B cell (primary cell): Measurements from ENCODE around the gene CHST15.

Experiments
- EZH2 ChIP-seq: IDR thresholded peaks from 2 replicates; pipeline ENCODE4 v1.6.1; 2012; ENCODE audit warnings: borderline replicate concordance, low read depth, mild to moderate bottlenecking, moderate library complexity, low read length; ENCODE audit not compliant: insufficient read depth, poor library complexity, severe bottlenecking
- TF ChIP-seq, protein P1 (sequence below): fragments of 200-600 bp; IDR thresholded peaks from one replicate; pipeline ENCODE4 v1.8.0; 2022; ENCODE audit warnings: antibody characterized with exemption, mild to moderate bottlenecking

DNA sequence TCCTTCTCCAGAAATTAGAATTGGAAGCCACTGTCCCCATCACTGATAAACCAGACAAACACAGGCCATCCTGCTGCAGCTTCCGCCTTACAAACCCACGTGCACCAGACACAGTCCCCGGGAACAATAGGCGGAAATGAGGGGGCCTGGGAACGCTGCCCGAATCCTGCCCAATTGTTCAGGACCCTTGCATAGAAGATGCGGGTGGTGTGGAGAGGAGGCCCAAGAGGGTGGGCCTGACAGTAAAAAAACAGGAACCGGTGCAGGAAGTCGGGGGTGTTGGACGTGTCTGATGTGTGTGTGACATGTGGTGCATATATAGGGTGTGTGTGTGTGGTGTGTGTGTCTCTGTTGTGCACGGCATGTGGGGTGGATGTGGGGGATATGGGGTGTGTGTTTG lies 26.5 kb upstream of the CHST15 start:
- TF ChIP-seq, protein P1, sequence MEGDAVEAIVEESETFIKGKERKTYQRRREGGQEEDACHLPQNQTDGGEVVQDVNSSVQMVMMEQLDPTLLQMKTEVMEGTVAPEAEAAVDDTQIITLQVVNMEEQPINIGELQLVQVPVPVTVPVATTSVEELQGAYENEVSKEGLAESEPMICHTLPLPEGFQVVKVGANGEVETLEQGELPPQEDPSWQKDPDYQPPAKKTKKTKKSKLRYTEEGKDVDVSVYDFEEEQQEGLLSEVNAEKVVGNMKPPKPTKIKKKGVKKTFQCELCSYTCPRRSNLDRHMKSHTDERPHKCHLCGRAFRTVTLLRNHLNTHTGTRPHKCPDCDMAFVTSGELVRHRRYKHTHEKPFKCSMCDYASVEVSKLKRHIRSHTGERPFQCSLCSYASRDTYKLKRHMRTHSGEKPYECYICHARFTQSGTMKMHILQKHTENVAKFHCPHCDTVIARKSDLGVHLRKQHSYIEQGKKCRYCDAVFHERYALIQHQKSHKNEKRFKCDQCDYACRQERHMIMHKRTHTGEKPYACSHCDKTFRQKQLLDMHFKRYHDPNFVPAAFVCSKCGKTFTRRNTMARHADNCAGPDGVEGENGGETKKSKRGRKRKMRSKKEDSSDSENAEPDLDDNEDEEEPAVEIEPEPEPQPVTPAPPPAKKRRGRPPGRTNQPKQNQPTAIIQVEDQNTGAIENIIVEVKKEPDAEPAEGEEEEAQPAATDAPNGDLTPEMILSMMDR = no peak
- no peak for TF ChIP-seq EZH2
